ENCODE results near the gene TRIM56. TPM values are rescaled to one million over a fixed set of nuclear protein-coding genes. Genes with fewer than 3 reads are reported as not detected.

TRIM56 gene
- total and polyA plus RNA-seq, 2 of the 13 experiments (the other 11 are each of a cell fraction or from before 2014, with no cell fraction given) = 3.2 to 7.1 TPM

DNA sequence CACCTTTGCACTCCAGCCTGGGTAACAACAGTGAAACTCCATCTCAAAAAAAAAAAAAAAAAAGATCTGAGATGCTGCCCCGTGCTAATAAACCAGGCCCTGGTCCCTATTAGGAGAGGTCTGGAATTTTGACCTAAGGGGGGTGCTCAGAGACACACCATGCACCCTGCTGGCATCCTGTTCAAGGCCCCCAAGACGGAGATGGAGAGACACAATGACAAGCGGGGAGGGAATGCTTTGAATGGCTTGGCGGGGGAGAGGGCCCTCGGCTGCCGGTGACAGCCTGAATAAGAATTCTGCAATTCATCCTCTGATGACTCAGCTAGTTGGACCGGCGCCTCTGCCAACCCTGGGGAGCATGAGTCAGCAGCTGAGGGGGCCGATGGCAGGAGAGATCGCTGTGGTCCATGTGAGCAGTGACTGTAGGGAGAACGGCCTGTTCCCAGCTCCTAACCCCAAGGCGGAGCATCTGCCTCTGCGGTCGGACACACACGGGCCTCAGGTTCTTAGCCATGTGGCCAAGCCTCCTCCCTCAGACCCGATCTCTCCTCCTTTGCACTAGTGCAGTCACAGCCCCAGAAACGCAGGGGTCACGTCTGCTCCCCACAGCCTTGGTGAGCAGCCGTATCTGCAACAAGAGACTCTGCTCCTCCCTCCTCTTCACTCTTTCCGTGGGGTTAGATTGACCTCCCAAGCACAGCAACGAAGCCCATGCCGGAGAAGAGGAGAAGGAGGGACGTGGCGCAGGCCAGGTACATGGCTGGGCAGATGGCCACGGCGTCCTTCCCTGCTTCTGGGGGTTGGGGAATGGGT is 14.9 kb downstream of the TRIM56 start:
- BruUV-seq (replicated peaks) = no TSS peak
- ChIA-PET CTCF (ENCODE audit: low intra/inter-chr PET ratio, low total read pairs) (no interaction called here), POLR2A (interaction anchor here (0.9 to 6.3 kb wide), 5 partner anchors 22 to 183 kb away, joined by 3 to 56 read pairs (median 3); partner anchors contain the start of genes CLDN15 and SERPINE1)
- peak; percentile 81 for ATAC-seq
- H3K4me1 ChIP-seq (ENCODE audit: insufficient read depth, low read length) = peaks cover 79% of the 10 kb centered on the region
- H4K20me1 ChIP-seq (ENCODE audit: insufficient read depth, low read length) = no peaks in the 10 kb centered on the region
- H3K27me3 ChIP-seq (ENCODE audit: control insufficient read depth in 1 of 2, insufficient read depth in 2 of 2, low read length in 2 of 2) = no peaks in the 10 kb centered on the region
- no peaks in the 10 kb centered on the region for H3K79me2 ChIP-seq (ENCODE audit: insufficient read depth, low read length)
- in situ Hi-C loops (cut with HindIII; ENCODE audit: extremely low pct_ligation_motif_present, low pct_unique_long_range_greater_than_20kb) = loop anchor here (5.0 kb wide), 1 partner anchor 37 kb away; no protein-coding TSS in a partner anchor
- H3K4me2 ChIP-seq (ENCODE audit: low read depth, low read length) = peak overlapping the region; percentile 73
- H3K27ac ChIP-seq (ENCODE audit: extremely low read length, insufficient read depth, low read length) = peak overlapping the region; percentile 61
- WGBS (ENCODE audit: low lambda C conversion rate) = 35% methylated on average over 18 of the region's 26 CpGs
- intact Hi-C loops (cut with micrococcal nuclease; ENCODE audit: unreplicated experiment) = loop anchor here (2.0 kb wide), 1 partner anchor 27 kb away; the partner anchor contains the start of gene SERPINE1
- no peaks in the 10 kb centered on the region for H3K9me3 ChIP-seq (ENCODE audit: low read length)
- H2AFZ ChIP-seq (ENCODE audit: low read length) = no peak overlapping the region
- DNase-seq (ENCODE audit: low spot score) = peak; percentile 88
- FAIRE-seq = peak; percentile 73
- peak overlapping the region; percentile 52 for H3K9ac ChIP-seq (ENCODE audit: insufficient read depth, low read depth, low read length)
- no peaks in the 10 kb centered on the region for H3K36me3 ChIP-seq (replicated peaks in 1 of 2; ENCODE audit: control insufficient read depth in 1 of 2, insufficient read depth in 2 of 2, low read length in 2 of 2)
- H3K4me3 ChIP-seq (replicated peaks in 1 of 3; ENCODE audit: insufficient read depth in 1 of 3, low read depth in 2 of 3, low read length in 3 of 3) = peak overlapping the region in 1 of 3 experiments; percentile 52; a peak in 2 of 6 replicates
- TF ChIP-seq ZNF761 (CRISPR knock-in tag; conservative IDR thresholded peaks at IDR 0.05) (no peak), WIZ (CRISPR knock-in tag; IDR thresholded peaks at IDR 0.05) (no peak), KLF13 (CRISPR knock-in tag; IDR thresholded peaks at IDR 0.05) (no peak), ZNF343 (CRISPR knock-in tag; IDR thresholded peaks at IDR 0.05) (no peak), MEIS2 (CRISPR knock-in tag; IDR thresholded peaks at IDR 0.05) (peak; percentile 82), ZFP36L2 (CRISPR knock-in tag; IDR thresholded peaks at IDR 0.05) (no peak), TARDBP (CRISPR knock-in tag; IDR thresholded peaks at IDR 0.05) (0 out of 2 replicates have a peak, but pooled peaks have one; percentile 8), SOX5 (CRISPR knock-in tag; IDR thresholded peaks at IDR 0.05; ENCODE audit: borderline replicate concordance) (peak; percentile 71), ZNF782 (CRISPR knock-in tag; IDR thresholded peaks at IDR 0.05; ENCODE audit: borderline replicate concordance) (no peak), TBP (CRISPR knock-in tag; IDR thresholded peaks at IDR 0.05) (no peak), MAF1 (CRISPR knock-in tag; IDR thresholded peaks at IDR 0.05; ENCODE audit: borderline replicate concordance) (no peak), GTF3A (CRISPR knock-in tag; conservative IDR thresholded peaks at IDR 0.05) (no peak)
- TF ChIP-seq, protein P1, sequence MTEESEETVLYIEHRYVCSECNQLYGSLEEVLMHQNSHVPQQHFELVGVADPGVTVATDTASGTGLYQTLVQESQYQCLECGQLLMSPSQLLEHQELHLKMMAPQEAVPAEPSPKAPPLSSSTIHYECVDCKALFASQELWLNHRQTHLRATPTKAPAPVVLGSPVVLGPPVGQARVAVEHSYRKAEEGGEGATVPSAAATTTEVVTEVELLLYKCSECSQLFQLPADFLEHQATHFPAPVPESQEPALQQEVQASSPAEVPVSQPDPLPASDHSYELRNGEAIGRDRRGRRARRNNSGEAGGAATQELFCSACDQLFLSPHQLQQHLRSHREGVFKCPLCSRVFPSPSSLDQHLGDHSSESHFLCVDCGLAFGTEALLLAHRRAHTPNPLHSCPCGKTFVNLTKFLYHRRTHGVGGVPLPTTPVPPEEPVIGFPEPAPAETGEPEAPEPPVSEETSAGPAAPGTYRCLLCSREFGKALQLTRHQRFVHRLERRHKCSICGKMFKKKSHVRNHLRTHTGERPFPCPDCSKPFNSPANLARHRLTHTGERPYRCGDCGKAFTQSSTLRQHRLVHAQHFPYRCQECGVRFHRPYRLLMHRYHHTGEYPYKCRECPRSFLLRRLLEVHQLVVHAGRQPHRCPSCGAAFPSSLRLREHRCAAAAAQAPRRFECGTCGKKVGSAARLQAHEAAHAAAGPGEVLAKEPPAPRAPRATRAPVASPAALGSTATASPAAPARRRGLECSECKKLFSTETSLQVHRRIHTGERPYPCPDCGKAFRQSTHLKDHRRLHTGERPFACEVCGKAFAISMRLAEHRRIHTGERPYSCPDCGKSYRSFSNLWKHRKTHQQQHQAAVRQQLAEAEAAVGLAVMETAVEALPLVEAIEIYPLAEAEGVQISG (CRISPR knock-in tag; IDR thresholded peaks at IDR 0.05) = no peak
- TF ChIP-seq, protein P2, sequence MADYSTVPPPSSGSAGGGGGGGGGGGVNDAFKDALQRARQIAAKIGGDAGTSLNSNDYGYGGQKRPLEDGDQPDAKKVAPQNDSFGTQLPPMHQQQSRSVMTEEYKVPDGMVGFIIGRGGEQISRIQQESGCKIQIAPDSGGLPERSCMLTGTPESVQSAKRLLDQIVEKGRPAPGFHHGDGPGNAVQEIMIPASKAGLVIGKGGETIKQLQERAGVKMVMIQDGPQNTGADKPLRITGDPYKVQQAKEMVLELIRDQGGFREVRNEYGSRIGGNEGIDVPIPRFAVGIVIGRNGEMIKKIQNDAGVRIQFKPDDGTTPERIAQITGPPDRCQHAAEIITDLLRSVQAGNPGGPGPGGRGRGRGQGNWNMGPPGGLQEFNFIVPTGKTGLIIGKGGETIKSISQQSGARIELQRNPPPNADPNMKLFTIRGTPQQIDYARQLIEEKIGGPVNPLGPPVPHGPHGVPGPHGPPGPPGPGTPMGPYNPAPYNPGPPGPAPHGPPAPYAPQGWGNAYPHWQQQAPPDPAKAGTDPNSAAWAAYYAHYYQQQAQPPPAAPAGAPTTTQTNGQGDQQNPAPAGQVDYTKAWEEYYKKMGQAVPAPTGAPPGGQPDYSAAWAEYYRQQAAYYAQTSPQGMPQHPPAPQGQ (CRISPR knock-in tag; IDR thresholded peaks at IDR 0.05; ENCODE audit: borderline replicate concordance) = no peak
- TF ChIP-seq, protein P3, sequence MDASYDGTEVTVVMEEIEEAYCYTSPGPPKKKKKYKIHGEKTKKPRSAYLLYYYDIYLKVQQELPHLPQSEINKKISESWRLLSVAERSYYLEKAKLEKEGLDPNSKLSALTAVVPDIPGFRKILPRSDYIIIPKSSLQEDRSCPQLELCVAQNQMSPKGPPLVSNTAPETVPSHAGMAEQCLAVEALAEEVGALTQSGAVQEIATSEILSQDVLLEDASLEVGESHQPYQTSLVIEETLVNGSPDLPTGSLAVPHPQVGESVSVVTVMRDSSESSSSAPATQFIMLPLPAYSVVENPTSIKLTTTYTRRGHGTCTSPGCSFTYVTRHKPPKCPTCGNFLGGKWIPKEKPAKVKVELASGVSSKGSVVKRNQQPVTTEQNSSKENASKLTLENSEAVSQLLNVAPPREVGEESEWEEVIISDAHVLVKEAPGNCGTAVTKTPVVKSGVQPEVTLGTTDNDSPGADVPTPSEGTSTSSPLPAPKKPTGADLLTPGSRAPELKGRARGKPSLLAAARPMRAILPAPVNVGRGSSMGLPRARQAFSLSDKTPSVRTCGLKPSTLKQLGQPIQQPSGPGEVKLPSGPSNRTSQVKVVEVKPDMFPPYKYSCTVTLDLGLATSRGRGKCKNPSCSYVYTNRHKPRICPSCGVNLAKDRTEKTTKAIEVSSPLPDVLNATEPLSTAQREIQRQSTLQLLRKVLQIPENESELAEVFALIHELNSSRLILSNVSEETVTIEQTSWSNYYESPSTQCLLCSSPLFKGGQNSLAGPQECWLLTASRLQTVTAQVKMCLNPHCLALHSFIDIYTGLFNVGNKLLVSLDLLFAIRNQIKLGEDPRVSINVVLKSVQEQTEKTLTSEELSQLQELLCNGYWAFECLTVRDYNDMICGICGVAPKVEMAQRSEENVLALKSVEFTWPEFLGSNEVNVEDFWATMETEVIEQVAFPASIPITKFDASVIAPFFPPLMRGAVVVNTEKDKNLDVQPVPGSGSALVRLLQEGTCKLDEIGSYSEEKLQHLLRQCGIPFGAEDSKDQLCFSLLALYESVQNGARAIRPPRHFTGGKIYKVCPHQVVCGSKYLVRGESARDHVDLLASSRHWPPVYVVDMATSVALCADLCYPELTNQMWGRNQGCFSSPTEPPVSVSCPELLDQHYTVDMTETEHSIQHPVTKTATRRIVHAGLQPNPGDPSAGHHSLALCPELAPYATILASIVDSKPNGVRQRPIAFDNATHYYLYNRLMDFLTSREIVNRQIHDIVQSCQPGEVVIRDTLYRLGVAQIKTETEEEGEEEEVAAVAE (CRISPR knock-in tag; IDR thresholded peaks at IDR 0.05; ENCODE audit: borderline replicate concordance) = no peak
